K562 (cell line): ENCODE results near the gene HTR3E. TPM values are rescaled to one million over a fixed set of nuclear protein-coding genes. Genes with fewer than 3 reads are reported as not detected.

Experiments used
- ATAC-seq: fragments of 200-7000 bp; cut with Tn5 transposase; 3 replicates; pipeline ENCODE4 v1.9.1; 2020; ENCODE audit warnings: moderate library complexity
- BruUV-seq: library from RNA; stranded (reverse); fragments of 400-500 nt; replicated peaks from 2 replicates; lab custom pipeline; 2021; lab: Mats Ljungman, UMichigan
- CTCF ChIA-PET: fragments of 300-600 bp; formaldehyde crosslinking; extraction: SDS; loops from one replicate; lab custom pipeline; 2021; ENCODE audit warnings: low intra/inter-chr PET ratio; lab: Yijun Ruan, JAX
- POLR2A ChIA-PET: fragments of 300-600, 350-650 bp; sonication (Branson Sonifier 250); formaldehyde crosslinking; extraction: SDS; loops from one replicate; lab custom pipeline; 2021; ENCODE audit warnings: antibody characterized with exemption, inconsistent platforms; lab: Yijun Ruan, JAX
- DNase-seq, 4 experiments: peaks; one replicate each; pipeline versions ENCODE4 v3.0.0 to v3.0.0-alpha.2; 2011 to 2018; ENCODE audit warnings: low spot score in 3 of 4, mixed read lengths in 3 of 4; ENCODE audit errors: extremely low read depth in 1 of 4
- FAIRE-seq: peaks from 2 replicates; lab custom pipeline; 2011; peaks lifted over from hg19 to GRCh38; lab: Jason Lieb, UNC
- H2AFZ ChIP-seq: 2 replicates; pipeline ENCODE4 v1.6.0; 2011; ENCODE audit warnings: low read depth, low read length, control low read depth, inconsistent platforms
- H3K27ac ChIP-seq: fragments of 200-600 bp; 3 replicates; pipeline ENCODE4 v1.8.0; 2011; ENCODE audit warnings: low read depth, mild to moderate bottlenecking, control low read depth, inconsistent platforms, low read length, moderate library complexity, mixed read lengths; ENCODE audit errors: extremely low read depth
- H3K27me3 ChIP-seq, 2 experiments: fragments of 300-600 bp in 1 of 2; 2 replicates in 1 of 2; 3 replicates in 1 of 2; pipeline versions ENCODE4 v1.6.0 to v1.8.0; 2011; ENCODE audit warnings: inconsistent platforms in 2 of 2, low read length in 2 of 2, mild to moderate bottlenecking in 1 of 2, mixed read lengths in 1 of 2, moderate library complexity in 1 of 2; ENCODE audit not compliant: control insufficient read depth in 2 of 2, insufficient read depth in 2 of 2
- H3K36me3 ChIP-seq: fragments of 300-600 bp; 3 replicates; pipeline ENCODE4 v1.8.0; 2011; ENCODE audit warnings: mild to moderate bottlenecking, low read length, inconsistent platforms; ENCODE audit not compliant: control insufficient read depth, insufficient read depth
- H3K4me1 ChIP-seq, 2 experiments: fragments of 200-600 bp in 1 of 2; replicated peaks in 1 of 2; 2 replicates in 1 of 2; 3 replicates in 1 of 2; pipeline versions ENCODE4 v1.5.1 to v1.8.0; 2011; ENCODE audit warnings: inconsistent platforms in 2 of 2, low read length in 2 of 2, mild to moderate bottlenecking in 1 of 2, mixed read lengths in 1 of 2, moderate library complexity in 1 of 2; ENCODE audit not compliant: control insufficient read depth in 2 of 2, insufficient read depth in 2 of 2
- H3K4me2 ChIP-seq: 2 replicates; pipeline ENCODE4 v1.6.1; 2011; ENCODE audit warnings: low read length, control low read depth, inconsistent platforms, mixed read lengths; ENCODE audit not compliant: insufficient read depth
- H3K4me3 ChIP-seq: fragments of 200-600 bp; sonication (generic), shearing (Covaris generic); 2 replicates; pipeline ENCODE4 v1.5.1; 2016; ENCODE audit warnings: control low read depth, inconsistent platforms
- H3K79me2 ChIP-seq: fragments of 200-600 bp; 3 replicates; pipeline ENCODE4 v1.8.0; 2011; ENCODE audit warnings: low read length, inconsistent platforms; ENCODE audit not compliant: control insufficient read depth, insufficient read depth
- H3K9ac ChIP-seq, 2 experiments: 2 replicates each; pipeline versions ENCODE4 v1.6.0 to v1.6.1; 2011; ENCODE audit warnings: low read depth in 2 of 2, low read length in 2 of 2, control low read depth in 1 of 2, inconsistent platforms in 1 of 2, mild to moderate bottlenecking in 1 of 2, mixed read lengths in 1 of 2; ENCODE audit not compliant: insufficient read depth in 1 of 2
- H3K9me1 ChIP-seq: one replicate; pipeline ENCODE4 v1.6.0; 2011; ENCODE audit warnings: inconsistent platforms, mild to moderate bottlenecking, low read length, moderate library complexity; ENCODE audit not compliant: control insufficient read depth, insufficient read depth
- H3K9me3 ChIP-seq: replicated peaks from 2 replicates; pipeline ENCODE4 v1.5.1; 2011; ENCODE audit warnings: low read depth, low read length, inconsistent platforms; ENCODE audit not compliant: control insufficient read depth, insufficient read depth
- H4K20me1 ChIP-seq: replicated peaks from 2 replicates; pipeline ENCODE4 v1.6.1; 2011; ENCODE audit warnings: low read length, inconsistent platforms, mixed read lengths; ENCODE audit not compliant: control insufficient read depth, insufficient read depth
- ADNP ChIP-seq: fragments of 200-800 bp; sonication (Bioruptor generic); IDR thresholded peaks from 2 replicates; pipeline ENCODE4 v1.6.1; 2016; ENCODE audit warnings: missing genetic modification characterization, missing compliant biosample characterization
- CBFA2T2 ChIP-seq: fragments of 450-650 bp; conservative IDR thresholded peaks from 2 replicates; pipeline ENCODE4 v1.6.1; 2017; ENCODE audit warnings: mild to moderate bottlenecking
- CREB1 ChIP-seq, 2 experiments: sonication (generic) in 1 of 2; formaldehyde crosslinking in 1 of 2; IDR thresholded peaks; 2 replicates each; pipeline versions ENCODE4 v1.6.1 to v1.8.0; 2012 to 2022; ENCODE audit warnings: inconsistent platforms in 1 of 2, mild to moderate bottlenecking in 1 of 2, missing genetic modification reagents in 1 of 2, moderate library complexity in 1 of 2
- HNRNPLL ChIP-seq: fragments of 200-400 bp; formaldehyde crosslinking; IDR thresholded peaks from 2 replicates; pipeline ENCODE4 v1.6.1; 2017; ENCODE audit warnings: low read length, low read depth, mild to moderate bottlenecking; ENCODE audit not compliant: poor library complexity, severe bottlenecking
- MAFG ChIP-seq: fragments of 450-650 bp; conservative IDR thresholded peaks from 2 replicates; pipeline ENCODE4 v1.6.1; 2016; ENCODE audit warnings: missing genetic modification characterization, missing compliant biosample characterization
- MCM3 ChIP-seq: fragments of 450-650 bp; IDR thresholded peaks from 2 replicates; pipeline ENCODE4 v1.6.1; 2016
- SMC3 ChIP-seq: conservative IDR thresholded peaks from 2 replicates; pipeline ENCODE4 v1.6.1; 2011; ENCODE audit warnings: low read depth, low read length, improper control_type of control experiment; ENCODE audit not compliant: insufficient read depth
- SNRNP70 ChIP-seq: fragments of 200-400 bp; formaldehyde crosslinking; optimal IDR thresholded peaks from 2 replicates; pipeline ENCODE3; 2017; ENCODE audit warnings: low read depth, low read length
- TOE1 ChIP-seq, 2 experiments: fragments of 450-650 bp in 1 of 2; sonication (generic) in 1 of 2; formaldehyde crosslinking in 1 of 2; IDR thresholded peaks; 2 replicates each; pipeline versions ENCODE4 v1.7.1 to v1.8.0; 2016 to 2022; ENCODE audit warnings: borderline replicate concordance in 2 of 2, mild to moderate bottlenecking in 2 of 2, antibody characterized with exemption in 1 of 2, inconsistent platforms in 1 of 2, low read depth in 1 of 2, missing genetic modification reagents in 1 of 2, moderate library complexity in 1 of 2
- WGBS: fragments of 100-300 bp; shearing (Covaris generic); methylation state at CpG from one replicate; pipeline ENCODE4 v1.1.6; 2016; ENCODE audit warnings: low coverage, mixed read lengths; ENCODE audit not compliant: insufficient coverage; ENCODE audit errors: missing lambda C conversion rate; 5-methylcytosine and 5-hydroxymethylcytosine counted together
- in situ Hi-C: fragments of 300-500 bp; cut with MboI; formaldehyde crosslinking; loops from 4 replicates; pipeline ENCODE4 v1.15.0; 2018; ENCODE audit warnings: inconsistent platforms, mixed read lengths
- intact Hi-C: fragments of 100-400 bp; cut with micrococcal nuclease; formaldehyde crosslinking; loops from 2 replicates; pipeline ENCODE4 v1.14.2; 2022
- polyA plus RNA-seq, 8 experiments: library from polyadenylated mRNA; depleted of rRNA in 4 of 8; stranded (reverse) in 5 of 8; unstranded in 3 of 8; fragments of >200 nt; fragmentation: Nextera tagmentation in 2 of 8; fragmentation: Illumina TruSeq in 1 of 8; extraction: Ambion mirVana in 2 of 8; extraction: Trizol in 1 of 8; gene quantifications; 2 replicates each; pipeline versions ENCODE4 v1.2.1 to v1.2.3, GENCODE V29; 2011 to 2014; ENCODE audit warnings: inconsistent platforms in 1 of 8, missing spikeins in 1 of 8
- total RNA-seq, 7 experiments: library from RNA; depleted of rRNA in 6 of 7; stranded (reverse); fragments of >200 nt in 6 of 7; fragmentation: Illumina TruSeq in 2 of 7; extraction: Trizol in 2 of 7; gene quantifications; 2 replicates each; pipeline versions ENCODE4 v1.2.1 to v1.2.3, GENCODE V29; 2011 to 2021; ENCODE audit warnings: low replicate concordance in 1 of 7
- TF ChIP-seq, protein P1 (sequence below): sonication (generic); formaldehyde crosslinking; IDR thresholded peaks from 2 replicates; pipeline ENCODE4 v1.8.1; 2022; ENCODE audit warnings: missing genetic modification reagents
- TF ChIP-seq, protein P2 (sequence below), 3 experiments: IDR thresholded peaks in 2 of 3; conservative IDR thresholded peaks in 1 of 3; 2 replicates each; pipeline ENCODE4 v1.5.1; 2011 to 2012; ENCODE audit warnings: low read length in 3 of 3, mild to moderate bottlenecking in 3 of 3, control low read depth in 2 of 3, improper control_type of control experiment in 1 of 3, inconsistent platforms in 1 of 3, low read depth in 1 of 3, mixed read lengths in 1 of 3, moderate library complexity in 1 of 3; ENCODE audit not compliant: insufficient read depth in 2 of 3
- TF ChIP-seq, protein P3 (sequence below): sonication (generic); formaldehyde crosslinking; IDR thresholded peaks from 2 replicates; pipeline ENCODE4 v1.9.0; 2022; ENCODE audit warnings: mild to moderate bottlenecking, missing genetic modification reagents
- TF ChIP-seq, protein P4 (sequence below): fragments of 450-650 bp; formaldehyde crosslinking; IDR thresholded peaks from 2 replicates; pipeline ENCODE4 v1.4.0; 2020; ENCODE audit warnings: mild to moderate bottlenecking, moderate library complexity

HTR3E gene
- total and polyA plus RNA-seq, 9 of the 15 experiments (the other 6 are each of a cell fraction or from before 2014, with no cell fraction given), result not detected

DNA sequence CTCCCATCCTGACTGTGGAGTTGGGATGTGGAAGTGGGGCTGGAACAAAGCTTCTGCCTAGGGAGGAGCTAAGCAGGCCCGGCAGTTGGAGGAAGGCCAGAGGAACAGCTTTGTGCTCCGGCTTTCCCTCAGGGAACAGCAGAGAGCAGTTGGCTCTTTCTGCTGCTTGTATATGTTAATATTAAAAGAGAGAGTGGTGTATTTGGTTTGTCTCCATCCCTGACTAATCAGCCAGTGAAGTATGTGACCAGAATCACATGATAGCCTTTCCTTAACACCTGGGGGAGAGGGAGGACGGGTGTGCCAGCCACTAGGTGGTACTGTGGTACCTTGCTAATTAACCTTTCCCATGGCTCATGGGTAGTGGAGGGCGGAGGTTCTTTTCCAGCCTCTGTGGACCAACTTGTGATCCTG, 48.3 kb downstream of the HTR3E start:
- ChIA-PET POLR2A (interaction anchor here (0.9 to 4.1 kb wide), 4 partner anchors 10 to 124 kb away, joined by 3 to 48 read pairs (median 6); partner anchors contain the start of genes DVL3 and EIF2B5), CTCF (interaction anchor here (1.0 kb wide), 1 partner anchor 250 kb away, joined by 3 read pairs; no protein-coding TSS in a partner anchor)
- H3K79me2 ChIP-seq, result no peaks in the 10 kb centered on the region
- no peaks in the 10 kb centered on the region for H3K9me3 ChIP-seq
- H3K9ac ChIP-seq, result no peak overlapping the region
- BruUV-seq, result no TSS peak
- no peak overlapping the region for H3K4me3 ChIP-seq
- no peaks in the 10 kb centered on the region for H4K20me1 ChIP-seq
- peaks cover 0 to 3% of the 10 kb centered on the region in 2 experiments; a peak in 2 of 5 replicates for H3K4me1 ChIP-seq
- no peak overlapping the region for H2AFZ ChIP-seq
- H3K4me2 ChIP-seq, result no peak overlapping the region
- 73% methylated on average over 4 of the region's 4 CpGs for WGBS
- H3K9me1 ChIP-seq, result peaks cover 2% of the 10 kb centered on the region
- H3K36me3 ChIP-seq, result peaks cover 60% of the 10 kb centered on the region
- peak; percentile 33 to 58 (median 46) for DNase-seq
- no peak overlapping the region for H3K27ac ChIP-seq
- intact Hi-C loops (loop anchor here (1.0 to 5.0 kb wide), 2 partner anchors 97 to 139 kb away; no protein-coding TSS in a partner anchor), in situ Hi-C loops (no loop called here)
- FAIRE-seq, result peak; percentile 79
- ATAC-seq, result peak; percentile 81
- no peaks in the 10 kb centered on the region for H3K27me3 ChIP-seq
- TF ChIP-seq, protein P1, sequence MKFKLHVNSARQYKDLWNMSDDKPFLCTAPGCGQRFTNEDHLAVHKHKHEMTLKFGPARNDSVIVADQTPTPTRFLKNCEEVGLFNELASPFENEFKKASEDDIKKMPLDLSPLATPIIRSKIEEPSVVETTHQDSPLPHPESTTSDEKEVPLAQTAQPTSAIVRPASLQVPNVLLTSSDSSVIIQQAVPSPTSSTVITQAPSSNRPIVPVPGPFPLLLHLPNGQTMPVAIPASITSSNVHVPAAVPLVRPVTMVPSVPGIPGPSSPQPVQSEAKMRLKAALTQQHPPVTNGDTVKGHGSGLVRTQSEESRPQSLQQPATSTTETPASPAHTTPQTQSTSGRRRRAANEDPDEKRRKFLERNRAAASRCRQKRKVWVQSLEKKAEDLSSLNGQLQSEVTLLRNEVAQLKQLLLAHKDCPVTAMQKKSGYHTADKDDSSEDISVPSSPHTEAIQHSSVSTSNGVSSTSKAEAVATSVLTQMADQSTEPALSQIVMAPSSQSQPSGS (CRISPR knock-in tag), result no peak
- TF ChIP-seq SNRNP70 (no peak), TOE1 (IDR thresholded peaks at IDR 0.05; ENCODE audit: borderline replicate concordance) (peak; percentile 14; the same call in 1 of the 2 replicates), TOE1 (CRISPR knock-in tag; IDR thresholded peaks at IDR 0.05; ENCODE audit: borderline replicate concordance, low read depth) (no peak), CBFA2T2 (no peak), ADNP (tag) (no peak), HNRNPLL (no peak), MCM3 (no peak), SMC3 (peak; percentile 48; the same call in 1 of the 2 replicates), MAFG (no peak), CREB1 (IDR thresholded peaks at IDR 0.05) (no peak), CREB1 (CRISPR knock-in tag; IDR thresholded peaks at IDR 0.05) (no peak)
- TF ChIP-seq, protein P2, sequence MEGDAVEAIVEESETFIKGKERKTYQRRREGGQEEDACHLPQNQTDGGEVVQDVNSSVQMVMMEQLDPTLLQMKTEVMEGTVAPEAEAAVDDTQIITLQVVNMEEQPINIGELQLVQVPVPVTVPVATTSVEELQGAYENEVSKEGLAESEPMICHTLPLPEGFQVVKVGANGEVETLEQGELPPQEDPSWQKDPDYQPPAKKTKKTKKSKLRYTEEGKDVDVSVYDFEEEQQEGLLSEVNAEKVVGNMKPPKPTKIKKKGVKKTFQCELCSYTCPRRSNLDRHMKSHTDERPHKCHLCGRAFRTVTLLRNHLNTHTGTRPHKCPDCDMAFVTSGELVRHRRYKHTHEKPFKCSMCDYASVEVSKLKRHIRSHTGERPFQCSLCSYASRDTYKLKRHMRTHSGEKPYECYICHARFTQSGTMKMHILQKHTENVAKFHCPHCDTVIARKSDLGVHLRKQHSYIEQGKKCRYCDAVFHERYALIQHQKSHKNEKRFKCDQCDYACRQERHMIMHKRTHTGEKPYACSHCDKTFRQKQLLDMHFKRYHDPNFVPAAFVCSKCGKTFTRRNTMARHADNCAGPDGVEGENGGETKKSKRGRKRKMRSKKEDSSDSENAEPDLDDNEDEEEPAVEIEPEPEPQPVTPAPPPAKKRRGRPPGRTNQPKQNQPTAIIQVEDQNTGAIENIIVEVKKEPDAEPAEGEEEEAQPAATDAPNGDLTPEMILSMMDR (IDR thresholded peaks at IDR 0.05 in 2 of 3, conservative IDR thresholded peaks at IDR 0.05 in 1 of 3; ENCODE audit: insufficient read depth in 2 of 3, low read depth in 1 of 3, low read length in 3 of 3), result peak; percentile 52 to 69 (median 59)
- TF ChIP-seq, protein P3, sequence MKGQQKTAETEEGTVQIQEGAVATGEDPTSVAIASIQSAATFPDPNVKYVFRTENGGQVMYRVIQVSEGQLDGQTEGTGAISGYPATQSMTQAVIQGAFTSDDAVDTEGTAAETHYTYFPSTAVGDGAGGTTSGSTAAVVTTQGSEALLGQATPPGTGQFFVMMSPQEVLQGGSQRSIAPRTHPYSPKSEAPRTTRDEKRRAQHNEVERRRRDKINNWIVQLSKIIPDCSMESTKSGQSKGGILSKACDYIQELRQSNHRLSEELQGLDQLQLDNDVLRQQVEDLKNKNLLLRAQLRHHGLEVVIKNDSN, result peak; percentile 19; the same call in 1 of the 2 replicates
- TF ChIP-seq, protein P4, sequence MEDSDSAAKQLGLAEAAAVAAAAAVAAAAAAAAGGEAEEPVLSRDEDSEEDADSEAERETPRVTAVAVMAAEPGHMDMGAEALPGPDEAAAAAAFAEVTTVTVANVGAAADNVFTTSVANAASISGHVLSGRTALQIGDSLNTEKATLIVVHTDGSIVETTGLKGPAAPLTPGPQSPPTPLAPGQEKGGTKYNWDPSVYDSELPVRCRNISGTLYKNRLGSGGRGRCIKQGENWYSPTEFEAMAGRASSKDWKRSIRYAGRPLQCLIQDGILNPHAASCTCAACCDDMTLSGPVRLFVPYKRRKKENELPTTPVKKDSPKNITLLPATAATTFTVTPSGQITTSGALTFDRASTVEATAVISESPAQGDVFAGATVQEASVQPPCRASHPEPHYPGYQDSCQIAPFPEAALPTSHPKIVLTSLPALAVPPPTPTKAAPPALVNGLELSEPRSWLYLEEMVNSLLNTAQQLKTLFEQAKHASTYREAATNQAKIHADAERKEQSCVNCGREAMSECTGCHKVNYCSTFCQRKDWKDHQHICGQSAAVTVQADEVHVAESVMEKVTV, result 0 out of 2 replicates have a peak, but pooled peaks have one; percentile 9
